A673 (cell line): ENCODE data around the gene ABCG5.

Experiments
- EZH2 ChIP-seq: fragments of 200-600 bp; sonication (generic); IDR thresholded peaks from 2 replicates; pipeline ENCODE4 v1.6.1; 2017; ENCODE audit warnings: borderline replicate concordance, low read depth, mild to moderate bottlenecking, mixed read lengths, antibody characterized with exemption, low read length; ENCODE audit not compliant: poor library complexity, severe bottlenecking
- TF ChIP-seq, protein P1 (sequence below): fragments of 300-800, 200-600 bp; sonication (generic); conservative IDR thresholded peaks from 2 replicates; pipeline ENCODE4 v1.5.1; 2017; ENCODE audit warnings: low read depth, mild to moderate bottlenecking, antibody characterized with exemption, low read length, moderate library complexity, mixed read lengths

DNA sequence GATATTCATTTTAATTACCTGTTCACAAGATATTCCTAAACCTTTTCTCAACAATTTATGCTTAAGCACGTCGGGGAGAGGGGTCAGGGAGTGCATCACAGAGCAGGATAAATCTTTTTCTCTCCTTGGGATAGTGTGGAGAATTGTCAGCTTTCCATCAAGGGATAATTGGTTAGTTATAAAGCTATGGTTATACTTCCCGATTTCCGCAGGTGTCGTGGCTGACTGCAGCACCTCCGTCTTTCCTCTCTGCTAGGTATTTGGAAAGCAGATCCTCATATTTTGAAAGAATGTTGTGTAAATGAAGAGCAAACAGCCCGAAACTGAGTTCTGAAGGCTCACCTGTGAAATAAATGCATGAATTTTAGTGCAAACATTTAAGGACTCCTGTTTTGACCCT lies 64.0 kb downstream of the ABCG5 start:
- TF ChIP-seq, protein P1, sequence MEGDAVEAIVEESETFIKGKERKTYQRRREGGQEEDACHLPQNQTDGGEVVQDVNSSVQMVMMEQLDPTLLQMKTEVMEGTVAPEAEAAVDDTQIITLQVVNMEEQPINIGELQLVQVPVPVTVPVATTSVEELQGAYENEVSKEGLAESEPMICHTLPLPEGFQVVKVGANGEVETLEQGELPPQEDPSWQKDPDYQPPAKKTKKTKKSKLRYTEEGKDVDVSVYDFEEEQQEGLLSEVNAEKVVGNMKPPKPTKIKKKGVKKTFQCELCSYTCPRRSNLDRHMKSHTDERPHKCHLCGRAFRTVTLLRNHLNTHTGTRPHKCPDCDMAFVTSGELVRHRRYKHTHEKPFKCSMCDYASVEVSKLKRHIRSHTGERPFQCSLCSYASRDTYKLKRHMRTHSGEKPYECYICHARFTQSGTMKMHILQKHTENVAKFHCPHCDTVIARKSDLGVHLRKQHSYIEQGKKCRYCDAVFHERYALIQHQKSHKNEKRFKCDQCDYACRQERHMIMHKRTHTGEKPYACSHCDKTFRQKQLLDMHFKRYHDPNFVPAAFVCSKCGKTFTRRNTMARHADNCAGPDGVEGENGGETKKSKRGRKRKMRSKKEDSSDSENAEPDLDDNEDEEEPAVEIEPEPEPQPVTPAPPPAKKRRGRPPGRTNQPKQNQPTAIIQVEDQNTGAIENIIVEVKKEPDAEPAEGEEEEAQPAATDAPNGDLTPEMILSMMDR = no peak
- TF ChIP-seq EZH2 = no peak
